HK-2 (cell line): ENCODE results near the gene SPSB1.

ENCODE experiments used
- DNase-seq: peaks from one replicate; pipeline ENCODE4 v3.0.0-alpha.2; 2018; ENCODE audit not compliant: unreplicated experiment

SPSB1 gene

DNA sequence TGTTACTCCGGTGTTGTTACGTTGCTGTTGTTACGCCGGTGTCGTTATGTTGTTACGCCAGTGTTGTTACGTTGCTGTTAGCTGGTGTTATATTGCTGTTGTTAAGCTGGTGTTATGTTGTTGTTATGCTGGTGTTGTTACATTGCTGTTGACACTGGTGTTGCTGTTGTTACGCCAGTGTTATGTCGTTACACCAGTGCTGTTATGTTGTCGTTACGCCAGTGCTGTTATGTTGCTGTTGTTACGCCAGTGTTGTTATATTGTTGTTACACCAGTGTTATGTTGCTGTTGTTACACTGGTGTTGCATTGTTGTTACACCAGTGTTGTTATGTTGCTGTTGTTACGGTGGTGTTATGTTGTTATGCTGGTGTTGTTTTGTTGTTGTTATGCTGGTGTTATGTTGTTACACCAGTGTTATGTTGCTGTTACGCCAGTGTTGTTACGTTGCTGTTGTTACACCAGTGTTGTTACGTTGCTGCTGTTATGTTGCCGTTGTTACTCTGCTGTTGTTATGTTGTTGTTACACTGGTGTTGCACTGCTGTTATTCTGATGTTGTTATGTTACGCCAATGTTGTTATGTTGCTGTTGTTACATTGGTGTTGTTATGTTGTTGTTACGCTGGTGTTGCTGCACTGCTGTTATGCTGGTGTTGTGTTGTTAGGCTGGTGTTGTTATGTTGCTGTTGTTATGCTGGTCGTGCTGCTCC lies 32.5 kb upstream of the SPSB1 start:
- DNase-seq: no peak

DNA sequence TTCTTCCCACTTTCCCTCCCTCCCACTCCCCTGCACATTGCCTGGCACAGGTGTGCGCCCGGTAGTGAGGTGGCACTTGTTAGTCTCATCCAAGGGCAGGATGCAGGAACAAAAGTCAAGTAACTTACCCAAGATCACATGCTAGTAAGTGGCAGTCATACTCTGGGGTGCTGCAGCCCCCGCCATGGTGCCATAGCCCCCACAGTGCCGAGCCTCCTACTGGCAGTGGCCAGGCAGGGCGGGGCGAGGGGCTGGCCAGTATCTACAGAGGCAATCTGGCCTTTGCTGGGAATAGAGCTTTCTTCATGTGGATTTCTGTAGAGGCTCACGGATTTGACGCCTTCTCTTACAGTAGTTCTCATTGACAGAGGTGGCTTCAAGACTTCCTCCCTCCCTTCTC lies 31.2 kb upstream of the SPSB1 start:
- no peak for DNase-seq

DNA sequence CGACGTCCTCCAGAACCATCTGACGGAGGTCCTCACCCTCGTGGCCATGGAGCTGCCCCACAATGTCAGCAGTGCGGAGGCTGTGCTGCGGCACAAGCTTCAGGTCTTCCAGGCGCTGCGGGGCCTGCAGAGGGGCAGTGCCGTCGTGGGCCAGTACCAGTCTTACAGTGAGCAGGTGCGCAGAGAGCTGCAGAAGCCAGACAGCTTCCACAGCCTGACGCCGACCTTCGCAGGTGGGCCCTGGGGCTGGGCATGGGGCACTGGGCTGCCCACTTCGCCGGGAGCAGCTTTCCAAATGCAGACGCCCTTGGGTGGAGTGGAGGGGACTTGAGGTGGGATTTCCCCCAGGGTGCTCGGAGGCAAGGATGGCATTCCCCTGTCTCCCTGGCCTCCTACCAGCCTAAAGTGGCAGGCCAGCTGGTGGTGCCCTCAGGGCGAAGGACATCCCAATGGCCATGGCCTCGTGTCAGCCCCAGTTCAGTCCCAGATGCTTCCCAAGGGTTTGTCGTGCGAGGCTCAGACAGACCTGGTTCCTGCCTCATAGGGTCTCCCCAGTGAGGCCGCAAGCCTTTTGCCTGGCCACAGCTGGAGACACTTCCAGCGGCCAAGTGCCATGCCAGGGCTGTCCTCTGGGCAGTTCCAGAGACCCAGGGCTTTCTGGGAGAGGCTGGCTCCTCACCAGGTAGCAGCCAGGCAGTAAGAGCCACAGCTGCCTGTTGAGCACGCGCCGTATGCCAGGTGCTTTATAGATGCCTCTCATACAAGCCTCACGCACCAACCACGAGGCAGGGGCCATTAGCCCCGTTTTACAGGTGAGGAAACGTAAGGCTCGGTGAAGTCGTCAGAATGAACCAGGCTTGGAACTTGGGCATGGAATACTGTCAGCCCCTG lies 30.4 kb upstream of the SPSB1 start:
- no peak for DNase-seq

DNA sequence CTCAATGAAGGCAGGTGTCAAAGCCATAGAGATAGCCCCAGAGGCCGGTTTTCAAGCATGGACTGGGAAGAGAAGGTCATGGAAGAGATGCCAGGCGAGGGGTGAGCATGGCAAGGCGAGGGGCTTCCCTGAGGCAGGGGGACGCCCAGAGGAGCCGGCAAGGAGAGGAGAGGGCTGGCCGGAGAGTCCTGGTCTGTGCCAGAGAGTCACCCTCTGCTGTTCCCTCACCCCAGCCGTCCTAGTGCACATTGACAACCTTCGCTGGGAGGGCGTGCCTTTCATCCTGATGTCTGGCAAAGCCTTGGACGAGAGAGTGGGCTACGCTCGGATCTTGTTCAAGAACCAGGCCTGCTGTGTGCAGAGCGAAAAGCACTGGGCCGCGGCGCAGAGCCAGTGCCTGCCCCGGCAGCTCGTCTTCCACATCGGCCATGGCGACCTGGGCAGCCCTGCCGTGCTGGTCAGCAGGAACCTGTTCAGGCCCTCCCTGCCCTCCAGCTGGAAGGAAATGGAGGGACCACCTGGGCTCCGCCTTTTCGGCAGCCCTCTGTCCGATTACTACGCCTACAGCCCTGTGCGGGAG lies 29.3 kb upstream of the SPSB1 start:
- no peak for DNase-seq

DNA sequence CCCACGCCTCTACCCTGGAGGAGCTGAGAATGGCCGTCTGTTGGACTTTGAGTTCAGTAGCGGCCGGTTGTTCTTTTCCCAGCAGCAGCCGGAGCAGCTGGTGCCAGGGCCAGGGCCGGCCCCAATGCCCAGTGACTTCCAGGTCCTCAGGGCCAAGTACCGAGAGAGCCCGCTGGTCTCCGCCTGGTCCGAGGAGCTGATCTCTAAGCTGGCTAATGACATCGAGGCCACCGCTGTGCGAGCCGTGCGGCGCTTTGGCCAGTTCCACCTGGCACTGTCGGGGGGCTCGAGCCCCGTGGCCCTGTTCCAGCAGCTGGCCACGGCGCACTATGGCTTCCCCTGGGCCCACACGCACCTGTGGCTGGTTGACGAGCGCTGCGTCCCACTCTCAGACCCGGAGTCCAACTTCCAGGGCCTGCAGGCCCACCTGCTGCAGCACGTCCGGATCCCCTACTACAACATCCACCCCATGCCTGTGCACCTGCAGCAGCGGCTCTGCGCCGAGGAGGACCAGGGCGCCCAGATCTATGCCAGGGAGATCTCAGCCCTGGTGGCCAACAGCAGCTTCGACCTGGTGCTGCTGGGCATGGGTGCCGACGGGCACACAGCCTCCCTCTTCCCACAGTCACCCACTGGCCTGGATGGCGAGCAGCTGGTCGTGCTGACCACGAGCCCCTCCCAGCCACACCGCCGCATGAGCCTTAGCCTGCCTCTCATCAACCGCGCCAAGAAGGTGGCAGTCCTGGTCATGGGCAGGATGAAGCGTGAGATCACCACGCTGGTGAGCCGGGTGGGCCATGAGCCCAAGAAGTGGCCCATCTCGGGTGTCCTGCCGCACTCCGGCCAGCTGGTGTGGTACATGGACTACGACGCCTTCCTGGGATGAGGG lies 28.5 kb upstream of the SPSB1 start:
- no peak for DNase-seq

DNA sequence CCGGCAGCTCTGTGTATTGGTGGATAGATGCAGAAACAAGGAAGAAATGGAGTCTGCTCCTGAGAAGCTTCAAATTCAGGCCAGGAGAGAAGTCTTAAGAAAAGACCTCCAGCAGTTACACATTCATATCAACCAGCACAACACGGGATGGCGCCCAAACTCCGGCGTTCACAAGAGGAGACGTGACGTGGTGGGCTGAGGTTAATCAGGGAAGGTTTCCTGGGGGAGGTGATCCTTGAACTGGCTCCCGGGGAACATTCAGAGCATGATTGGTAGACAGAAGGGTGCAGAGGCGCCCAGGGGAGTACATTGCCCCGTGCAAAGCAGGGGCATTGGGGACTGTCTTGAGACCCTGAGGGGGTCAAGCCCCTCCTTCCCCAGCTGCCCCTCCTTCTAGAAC lies 27.7 kb upstream of the SPSB1 start:
- no peak for DNase-seq

DNA sequence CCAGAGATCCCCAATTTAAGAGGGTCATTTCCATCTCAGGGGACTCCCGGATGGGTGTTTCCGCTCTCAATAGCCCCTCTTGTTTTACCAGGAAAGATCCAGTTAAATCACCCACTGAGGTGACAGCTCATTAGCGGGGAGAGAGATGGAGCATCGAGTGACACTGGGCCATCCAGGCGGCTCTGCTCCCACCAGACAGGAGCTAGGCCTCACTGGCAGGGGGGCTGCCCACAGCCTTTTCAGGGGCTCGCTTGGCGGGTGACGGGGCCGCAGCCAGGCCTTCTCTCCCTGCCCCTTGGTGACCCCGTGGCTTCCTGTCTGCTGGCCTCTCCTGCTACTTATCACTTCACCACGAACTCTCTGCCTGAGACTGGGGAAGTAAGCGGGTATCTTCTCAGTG lies 26.7 kb upstream of the SPSB1 start:
- DNase-seq: no peak

DNA sequence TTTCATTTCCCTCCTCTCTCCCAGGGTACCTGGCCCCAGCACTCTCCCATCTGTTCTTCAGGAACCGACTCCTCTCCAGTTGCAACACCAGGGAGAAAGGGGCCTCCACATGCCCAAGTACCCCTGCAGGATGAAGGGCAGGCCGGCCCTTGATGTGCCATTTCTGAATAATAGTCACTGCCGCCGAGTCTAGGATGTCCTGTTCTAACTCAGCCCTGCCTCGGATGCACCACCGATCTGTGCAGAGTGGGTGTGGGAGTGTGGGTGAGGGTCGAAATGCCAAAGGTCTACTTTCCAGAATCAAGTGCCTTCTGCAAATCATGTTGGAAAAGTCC lies 25.4 kb upstream of the SPSB1 start:
- no peak for DNase-seq

DNA sequence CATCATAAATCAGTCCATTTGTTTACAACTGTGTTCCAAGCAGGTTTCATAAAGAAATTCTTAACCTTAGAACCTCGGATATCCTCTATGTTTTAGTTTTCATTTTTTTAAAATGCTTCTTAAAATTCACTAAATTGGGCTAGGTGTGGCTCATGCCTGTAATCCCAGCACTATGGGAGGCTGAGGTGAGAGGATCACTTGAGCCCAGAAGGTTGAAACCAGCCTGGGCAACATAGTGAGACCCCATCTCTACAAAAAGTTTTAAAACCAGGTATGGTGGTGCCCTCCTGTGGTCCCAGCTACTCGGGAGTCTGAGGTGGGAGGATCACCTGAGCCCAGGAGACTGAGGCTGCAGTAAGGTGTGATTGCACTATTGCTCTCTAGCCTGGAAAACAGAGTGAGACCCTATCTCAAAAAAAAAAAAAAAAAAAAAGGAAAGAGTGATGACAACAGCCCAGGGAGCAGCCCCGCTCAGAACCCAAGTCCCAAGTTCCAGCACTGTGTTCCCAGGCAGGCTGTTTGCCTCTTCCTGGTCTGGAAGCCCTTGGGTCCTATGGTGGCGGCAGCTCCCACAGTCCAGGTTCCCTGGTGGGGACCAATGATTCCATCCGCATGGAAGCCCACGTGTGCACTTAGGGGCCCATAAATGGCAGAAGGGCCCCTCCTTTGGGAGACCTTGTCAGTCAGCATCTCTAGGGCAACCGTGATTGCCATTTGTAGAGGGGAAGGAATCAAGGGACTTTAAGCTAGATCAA lies 24.7 kb upstream of the SPSB1 start:
- DNase-seq: no peak

DNA sequence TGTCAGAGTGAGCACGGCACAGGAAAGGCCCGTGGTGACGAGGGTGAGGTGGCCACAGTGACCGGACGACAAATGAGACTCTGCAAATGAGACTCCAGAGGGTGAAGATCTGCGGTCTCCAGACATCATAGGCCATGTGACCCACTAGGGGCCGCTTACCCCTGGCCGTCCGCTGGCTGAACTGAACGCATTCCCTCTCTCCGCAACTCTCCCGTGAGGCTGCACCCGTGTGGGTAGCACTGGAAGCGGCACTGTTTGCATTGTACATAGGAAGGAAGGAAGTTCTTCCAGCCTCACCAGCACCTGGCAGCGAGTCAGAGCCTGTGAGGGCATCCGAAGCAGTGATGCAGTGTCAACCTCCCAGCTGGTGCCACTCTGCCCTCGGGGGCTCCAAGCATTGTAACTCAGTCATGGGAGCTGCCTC lies 23.6 kb upstream of the SPSB1 start:
- peak; percentile 27 for DNase-seq

DNA sequence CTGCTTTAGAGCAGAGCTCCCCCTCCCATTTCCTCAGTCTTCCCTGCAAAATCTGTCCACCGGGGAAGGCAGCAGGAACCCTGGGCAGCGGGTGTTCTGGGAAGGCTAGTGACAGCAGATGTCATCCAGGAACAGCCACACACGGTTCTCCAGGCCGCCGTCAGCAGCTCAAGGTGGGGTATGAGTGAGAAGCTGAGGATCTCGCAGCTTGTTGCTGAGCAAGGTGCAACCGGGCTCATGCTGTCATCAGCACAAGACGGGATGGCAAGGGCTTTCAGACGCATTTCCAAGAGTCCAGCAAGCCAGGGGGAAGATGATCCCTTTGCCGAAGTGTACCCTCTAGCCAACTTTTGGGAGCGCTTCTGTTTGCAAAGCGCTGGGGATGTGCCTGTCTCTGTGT lies 23.0 kb upstream of the SPSB1 start:
- DNase-seq: no peak

DNA sequence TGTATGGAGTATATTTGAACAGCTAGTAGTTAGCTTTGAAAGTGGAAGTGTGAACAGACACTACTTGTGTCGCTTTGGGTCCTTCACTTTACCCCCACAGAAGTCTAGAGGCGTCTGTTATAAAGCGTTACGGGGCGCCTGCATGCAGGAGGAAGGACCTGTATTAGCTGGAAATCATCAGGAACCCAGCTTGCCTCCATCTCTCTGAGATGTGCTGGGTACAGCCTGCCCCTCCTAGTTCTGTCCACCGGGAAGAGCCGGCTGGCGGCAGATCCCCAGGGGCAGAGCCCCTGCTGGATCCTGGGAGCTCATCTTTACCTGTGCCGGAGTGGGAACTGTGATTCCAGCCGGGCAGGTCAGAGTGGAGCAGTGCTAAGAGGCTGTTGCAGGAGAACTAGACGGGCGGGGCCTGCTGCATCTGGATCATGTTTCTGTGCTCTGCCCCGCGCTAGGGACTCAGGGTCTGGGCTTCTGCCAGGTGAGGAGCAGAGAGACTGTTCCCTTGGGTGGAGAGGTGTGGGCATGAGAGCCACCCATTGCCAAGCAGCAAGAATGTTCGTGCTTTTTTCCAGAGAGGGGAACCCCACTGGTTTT lies 22.3 kb upstream of the SPSB1 start:
- no peak for DNase-seq

DNA sequence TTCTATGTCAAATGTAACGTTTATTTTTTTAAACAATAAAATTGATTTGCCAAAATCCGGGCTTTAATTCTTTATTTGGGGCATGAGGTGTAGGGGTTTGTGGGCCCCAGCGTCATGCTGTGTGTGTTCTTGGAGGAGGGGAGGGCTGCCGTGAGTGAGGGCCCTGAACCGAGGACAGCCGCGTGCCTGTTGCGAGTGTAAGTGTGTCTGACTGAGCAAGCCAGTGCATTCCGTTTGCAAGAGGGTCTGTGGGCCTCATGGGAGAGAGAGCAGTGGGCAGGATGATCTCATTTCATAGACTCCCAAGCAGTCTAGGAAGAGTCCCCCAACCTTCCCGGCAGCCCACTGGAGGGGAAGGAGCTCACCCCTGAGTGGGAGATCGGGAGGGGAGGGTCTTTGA lies 21.4 kb upstream of the SPSB1 start:
- no peak for DNase-seq

DNA sequence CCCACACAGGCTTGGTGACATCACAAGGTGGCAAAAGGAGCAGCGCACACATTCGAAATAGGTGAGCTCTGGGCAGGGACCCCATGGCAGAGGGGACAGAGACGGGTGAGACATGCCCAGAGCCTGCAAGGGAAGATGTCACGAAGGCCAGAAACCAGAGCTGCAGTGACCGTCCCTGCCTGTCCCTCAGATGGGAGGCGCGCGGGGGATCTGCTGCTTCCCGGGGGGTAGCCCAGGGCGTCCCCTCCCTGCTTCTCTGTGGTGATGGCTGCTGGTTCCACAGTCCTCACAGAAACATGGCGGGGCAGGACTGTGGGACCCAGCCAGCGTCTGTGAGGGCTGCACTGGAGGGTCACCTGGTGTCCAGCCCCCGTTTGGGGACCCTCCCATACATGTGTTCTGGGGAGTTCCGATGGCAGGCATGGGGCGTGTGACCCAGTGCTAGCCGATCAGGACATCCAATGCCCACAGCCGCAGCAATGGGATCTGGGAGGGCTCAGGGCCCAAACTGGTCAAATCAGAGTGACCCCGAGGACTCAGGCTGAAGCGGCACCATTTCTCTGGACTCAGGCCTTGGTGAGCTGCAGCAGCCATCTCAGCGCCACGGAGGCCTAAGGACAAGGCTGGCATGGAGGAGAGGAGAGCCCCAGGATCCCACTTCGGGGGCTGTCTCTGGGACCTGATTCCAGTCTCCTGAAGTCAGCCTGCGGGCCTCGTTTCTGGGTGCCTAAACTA lies 20.7 kb upstream of the SPSB1 start:
- DNase-seq: no peak

DNA sequence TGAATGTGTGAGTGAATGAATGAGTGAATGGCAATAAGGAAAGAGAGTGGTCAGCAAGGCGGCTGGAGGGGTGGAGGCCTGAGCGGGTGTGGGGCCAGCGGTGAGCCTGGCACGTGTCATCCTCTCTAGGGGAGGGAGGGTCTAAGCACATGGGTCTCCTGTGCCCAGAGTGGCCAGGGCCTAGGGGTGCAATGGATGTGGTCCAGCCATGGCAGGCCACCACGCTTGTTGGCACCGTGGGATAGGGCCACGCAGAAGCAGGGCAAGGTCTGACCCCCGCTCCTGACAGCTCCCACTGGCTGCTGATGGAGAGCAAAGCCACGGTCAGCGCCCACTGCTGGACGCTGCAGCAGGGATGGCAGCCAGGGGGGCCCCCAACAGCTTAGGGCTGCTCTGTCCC lies 19.5 kb upstream of the SPSB1 start:
- no peak for DNase-seq

DNA sequence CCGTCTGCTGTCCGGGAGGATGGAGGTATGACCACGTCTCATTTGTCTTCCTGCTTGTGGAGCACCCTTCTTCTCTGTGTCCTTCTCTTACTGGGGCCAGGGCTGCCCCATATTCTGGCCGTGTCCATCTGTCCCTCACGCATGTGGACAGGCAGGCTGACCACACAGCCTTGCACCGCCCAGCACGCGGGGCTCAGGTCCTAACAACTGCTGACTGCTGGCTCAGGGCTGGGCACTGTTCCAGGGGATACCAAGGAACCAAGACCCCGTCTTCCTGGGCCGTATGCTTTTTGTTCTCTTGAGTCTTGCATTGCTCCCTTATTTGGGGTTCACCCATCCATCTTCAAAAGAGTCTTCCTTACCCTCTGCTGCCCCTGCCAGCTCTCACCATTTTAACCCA lies 17.5 kb upstream of the SPSB1 start:
- no peak for DNase-seq

DNA sequence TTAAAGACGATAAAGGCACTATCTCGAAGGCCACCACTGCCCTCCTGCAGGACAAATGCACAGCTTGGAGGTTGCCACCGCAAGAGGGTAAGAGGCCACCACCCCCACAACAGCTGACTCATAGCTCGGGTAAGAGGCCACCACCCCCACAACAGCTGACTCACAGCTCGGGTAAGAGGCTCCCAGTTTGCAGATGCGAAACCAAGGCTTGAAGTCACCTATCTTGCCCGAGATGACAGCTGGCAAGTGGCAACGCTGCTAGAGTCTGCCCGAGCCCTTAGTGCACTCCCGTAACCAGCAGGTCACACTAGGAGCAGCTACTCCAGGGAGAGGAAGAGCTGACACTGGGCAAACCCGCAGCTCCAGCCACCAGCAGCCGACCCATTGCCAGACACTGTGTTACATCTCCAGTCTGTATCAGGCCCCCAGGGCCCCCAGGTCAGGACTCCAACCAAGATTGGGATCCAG lies 17.1 kb upstream of the SPSB1 start:
- peak; percentile 86 for DNase-seq

DNA sequence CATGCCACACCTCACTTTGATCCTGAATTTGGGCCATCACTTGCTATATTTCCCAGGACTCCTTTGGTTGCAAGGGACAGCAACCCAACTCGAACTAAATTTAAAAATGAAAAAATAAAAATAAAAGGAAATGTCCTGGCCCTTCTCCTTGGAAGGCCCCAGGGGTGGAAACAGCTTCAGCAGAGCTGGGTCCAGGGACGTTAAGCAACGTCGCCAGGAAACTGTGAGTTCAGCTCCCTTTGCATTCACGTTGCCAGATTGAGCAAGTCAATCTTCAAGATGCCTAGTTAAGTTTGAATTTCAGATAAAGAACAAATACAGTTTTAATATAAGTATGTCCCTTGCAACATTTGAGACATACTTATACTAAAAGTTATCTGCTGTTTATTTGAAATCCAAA lies 14.6 kb upstream of the SPSB1 start:
- DNase-seq: no peak

DNA sequence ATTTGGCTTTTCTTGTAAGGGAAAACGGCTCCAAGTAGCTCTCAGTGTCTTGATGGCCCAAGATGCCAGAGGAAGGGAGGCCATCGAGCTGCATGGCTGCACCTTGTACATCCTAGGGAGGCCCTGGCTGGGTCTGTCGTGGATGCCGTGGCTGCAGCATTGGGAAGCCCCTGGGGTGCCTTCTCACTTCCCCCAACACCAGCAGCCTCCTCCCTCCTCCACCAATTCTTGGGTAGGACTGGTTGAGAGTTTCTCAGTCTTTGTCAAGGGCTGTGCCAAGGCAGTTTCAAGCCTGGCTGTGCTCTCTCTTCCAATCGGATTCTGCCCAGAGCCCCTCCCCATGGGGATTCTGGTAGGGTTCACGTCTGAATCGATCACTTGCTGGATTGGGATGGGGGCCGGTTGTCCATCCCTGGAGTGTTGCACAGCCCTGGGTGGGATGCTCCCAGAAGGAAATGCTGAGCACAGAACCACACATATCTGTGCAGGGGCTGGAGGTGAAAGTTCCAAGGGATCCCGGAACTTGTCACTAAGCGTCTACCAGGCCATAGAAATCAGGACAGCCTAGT lies 14.0 kb upstream of the SPSB1 start:
- no peak for DNase-seq
